Measurements from ENCODE around the gene SCN1A. TPM values are rescaled to one million over a fixed set of nuclear protein-coding genes. Genes with fewer than 3 reads are reported as not detected.

SCN1A gene
- total and polyA plus RNA-seq, 2 of the 8 experiments (the other 6 are each of a cell fraction or from before 2014, with no cell fraction given): 0.18 to 1.9 TPM

DNA sequence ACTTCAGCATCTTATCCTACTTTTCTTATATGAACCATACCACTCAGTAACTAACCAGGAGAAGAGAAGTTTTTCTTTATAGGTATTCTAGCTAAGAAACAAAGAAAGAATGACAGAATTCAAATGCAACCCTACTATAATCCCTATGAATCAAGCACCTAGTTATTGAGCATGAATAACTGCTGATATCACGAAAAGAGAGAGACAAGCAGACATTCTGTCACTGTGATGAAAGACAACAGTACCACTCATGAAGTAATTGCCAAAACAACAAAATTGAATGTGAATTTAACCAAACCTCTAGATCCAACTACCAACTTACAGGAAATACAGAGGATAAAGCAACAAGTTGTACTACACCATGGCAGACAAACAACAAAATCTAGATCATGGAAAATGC, 189.6 kb downstream of the SCN1A start:
- Histone ChIP-seq H3K56ac (replicated peaks; ENCODE audit: insufficient read length, low read depth, low read length) (no peak overlapping the region), H3K36me3 (ENCODE audit: control insufficient read depth in 2 of 4, insufficient read depth in 4 of 4, low read length in 3 of 4) (peaks cover 0 to 39% (median 15%) of the 10 kb centered on the region in 4 experiments; a peak in 6 of 8 replicates), H3K9me3 (ENCODE audit: insufficient read depth in 2 of 2, low read depth in 1 of 2, low read length in 1 of 2) (no peaks in the 10 kb centered on the region), H2BK5ac (ENCODE audit: low read depth, low read length) (no peak overlapping the region), H3K4me3 (ENCODE audit: extremely low read depth in 1 of 4, insufficient read depth in 2 of 4, low read depth in 3 of 4, low read length in 4 of 4) (no peak overlapping the region), H3K4me1 (replicated peaks in 1 of 4; ENCODE audit: control insufficient read depth in 3 of 4, insufficient read depth in 4 of 4, low read length in 3 of 4) (peaks cover 3 to 6% (median 4%) of the 10 kb centered on the region in 4 experiments; a peak in 5 of 7 replicates), H3K23me2 (ENCODE audit: low read depth, low read length) (no peaks in the 10 kb centered on the region; the same call in 1 of the 2 replicates), H2BK12ac (ENCODE audit: low read depth, low read length) (no peak overlapping the region), H4K91ac (replicated peaks; ENCODE audit: insufficient read length, low read length) (no peak overlapping the region), H3K27me3 (replicated peaks in 1 of 4; ENCODE audit: control insufficient read depth in 3 of 4, extremely low read depth in 1 of 4, insufficient read depth in 3 of 4, low read length in 3 of 4) (no peaks in the 10 kb centered on the region), H4K5ac (ENCODE audit: insufficient read length, low read depth, low read length) (no peak overlapping the region), H2BK120ac (replicated peaks; ENCODE audit: low read depth, low read length) (no peak overlapping the region), H3K27ac (ENCODE audit: low read depth, low read length) (no peak overlapping the region), H2AFZ (ENCODE audit: low read length) (no peak overlapping the region), H2AK5ac (ENCODE audit: low read depth, low read length) (no peak overlapping the region), H3K18ac (ENCODE audit: extremely low read depth, low read length) (no peak overlapping the region), H4K20me1 (replicated peaks in 1 of 2; ENCODE audit: control insufficient read depth in 1 of 2, insufficient read depth in 2 of 2, low read length in 2 of 2) (no peaks in the 10 kb centered on the region), H3K4ac (replicated peaks; ENCODE audit: insufficient read length, low read depth, low read length) (no peak overlapping the region), H2BK15ac (ENCODE audit: low read length) (no peak overlapping the region), H3K14ac (ENCODE audit: insufficient read length) (no peak overlapping the region), H3K4me2 (ENCODE audit: insufficient read depth in 1 of 2, low read depth in 2 of 2, low read length in 2 of 2) (no peak overlapping the region), H3K79me1 (ENCODE audit: low read depth, low read length) (no peaks in the 10 kb centered on the region), H3K79me2 (ENCODE audit: control insufficient read depth in 1 of 2, insufficient read depth in 2 of 2, low read length in 2 of 2) (no peaks in the 10 kb centered on the region; a peak in 1 of 4 replicates), H3K23ac (ENCODE audit: insufficient read length) (no peak overlapping the region), H3K9ac (replicated peaks in 1 of 4; ENCODE audit: extremely low read depth in 1 of 4, low read depth in 3 of 4, low read length in 3 of 4) (no peak overlapping the region), H4K8ac (ENCODE audit: extremely low read depth, insufficient read depth, low read length) (no peak overlapping the region), H2BK20ac (ENCODE audit: low read length) (no peak overlapping the region)
- WGBS, 2 experiments (ENCODE audit: extremely low coverage in 1 of 2, insufficient coverage in 1 of 2, insufficient read length in 1 of 2, insufficient replicate concordance in 2 of 2, low coverage in 1 of 2, low lambda C conversion rate in 2 of 2, missing lambda C conversion rate in 1 of 2): 84% methylated on average over 1 of the region's 1 CpG; no CpG with 5 or more reads in 1 of the 2 experiments
- no peak for FAIRE-seq
- no peak for TF ChIP-seq HDAC6 (IDR thresholded peaks at IDR 0.05; ENCODE audit: low read depth, low read length)
- no peak for TF ChIP-seq CREB1 (IDR thresholded peaks at IDR 0.05)
- no peak for TF ChIP-seq TBP (IDR thresholded peaks at IDR 0.05; ENCODE audit: low read depth, low read length)
- no peak for TF ChIP-seq BACH1 (IDR thresholded peaks at IDR 0.05; ENCODE audit: low read length)
- no peak for TF ChIP-seq ATF2 (IDR thresholded peaks at IDR 0.05; ENCODE audit: low read length)
- no peak for TF ChIP-seq YY1 (IDR thresholded peaks at IDR 0.05; ENCODE audit: low read depth, low read length)
- TF ChIP-seq RXRA (IDR thresholded peaks at IDR 0.05; ENCODE audit: insufficient read depth, low read depth, low read length): no peak
- no peak for TF ChIP-seq JUN (IDR thresholded peaks at IDR 0.05; ENCODE audit: low read depth, low read length)
- TF ChIP-seq TAF1 (IDR thresholded peaks at IDR 0.05; ENCODE audit: low read depth, low read length): no peak
- no peak for TF ChIP-seq TAF7 (optimal IDR thresholded peaks at IDR 0.05; ENCODE audit: borderline replicate concordance, low read depth, low read length)
- TF ChIP-seq BRCA1 (IDR thresholded peaks at IDR 0.05; ENCODE audit: low read depth, low read length): no peak
- no peak for TF ChIP-seq RFX5 (IDR thresholded peaks at IDR 0.05; ENCODE audit: borderline replicate concordance, low read depth, low read length)
- no peak for TF ChIP-seq CBX5 (IDR thresholded peaks at IDR 0.05; ENCODE audit: low read depth, low read length)
- no peak for TF ChIP-seq KDM4A (IDR thresholded peaks at IDR 0.05; ENCODE audit: low read depth, low read length, severe bottlenecking)
- CTCF ChIA-PET (ENCODE audit: partially characterized antibody): interaction anchor here (0.6 kb wide), 1 partner anchor 729 kb away, joined by 3 read pairs; no protein-coding TSS in a partner anchor
- DNase-seq (ENCODE audit: low read depth in 1 of 2, low spot score in 2 of 2): no peak
- POLR2A ChIA-PET (ENCODE audit: partially characterized antibody): no interaction called here
